ES-I3 (cell line): ENCODE results near the gene ARL4C.
A peak's percentile ranks its signal among the peaks of the same experiment; 100 is the strongest.

Experiments
- H3K36me3 ChIP-seq: 2 replicates; pipeline ENCODE4 v1.6.1; 2013; ENCODE audit warnings: mild to moderate bottlenecking, low read length, control low read depth, moderate library complexity; ENCODE audit not compliant: insufficient read depth
- H3K4me1 ChIP-seq: 2 replicates; pipeline ENCODE4 v1.6.1; 2013; ENCODE audit warnings: mild to moderate bottlenecking, control low read depth, low read length; ENCODE audit not compliant: insufficient read depth
- H3K9ac ChIP-seq: 2 replicates; pipeline ENCODE4 v1.6.1; 2013; ENCODE audit warnings: low read depth, mild to moderate bottlenecking, low read length, moderate library complexity
- H3K9me3 ChIP-seq: 2 replicates; pipeline ENCODE4 v1.6.1; 2013; ENCODE audit warnings: mild to moderate bottlenecking, low read length, moderate library complexity; ENCODE audit not compliant: control insufficient read depth, insufficient read depth

Gene ARL4C

GRCh38 chr2:234496835-234497593 is at the start of gene ARL4C:
TSS of gene ARL4C (minus strand) at chr2:234497081. CDS start at chr2:234496586, 495 bp downstream.
- Histone ChIP-seq H3K9ac (peak within 1 kb of the TSS; percentile 78), H3K36me3 (no peaks in the 10 kb centered on the region), H3K9me3 (no peaks in the 10 kb centered on the region), H3K4me1 (no peaks in the 10 kb centered on the region)

GRCh38 chr2:234544659-234545611 is 48.1 kb upstream of the ARL4C start:
- Histone ChIP-seq H3K9ac (peak overlapping the region; percentile 37; the same call in 1 of the 2 replicates), H3K36me3 (no peaks in the 10 kb centered on the region), H3K4me1 (peaks cover 45% of the 10 kb centered on the region), H3K9me3 (no peaks in the 10 kb centered on the region)

- no peaks in the 10 kb centered on the region for H3K36me3 ChIP-seq
- peaks cover 23% of the 10 kb centered on the region for H3K4me1 ChIP-seq
- H3K9me3 ChIP-seq = peaks cover 6% of the 10 kb centered on the region; the same call in 1 of the 2 replicates
- H3K9ac ChIP-seq = no peak overlapping the region
Observed at GRCh38 chr2:234542742-234543141, 45.9 kb upstream of the ARL4C start.

- Histone ChIP-seq H3K4me1 (no peaks in the 10 kb centered on the region), H3K9me3 (peaks cover 6% of the 10 kb centered on the region; the same call in 1 of the 2 replicates)
Observed at GRCh38 chr2:234537929-234538328, 41.0 kb upstream of the ARL4C start.

GRCh38 chr2:234536178-234536965 is 39.5 kb upstream of the ARL4C start:
- Histone ChIP-seq H3K9ac (no peak overlapping the region), H3K36me3 (no peaks in the 10 kb centered on the region), H3K4me1 (no peaks in the 10 kb centered on the region), H3K9me3 (peaks cover 6% of the 10 kb centered on the region)

More at GRCh38 chr2:234537929-234538328, 41.0 kb upstream of the ARL4C start:
- Histone ChIP-seq H3K9ac (no peak overlapping the region), H3K36me3 (no peaks in the 10 kb centered on the region)

GRCh38 chr2:234535464-234535863 is 38.6 kb upstream of the ARL4C start:
- Histone ChIP-seq H3K9ac (no peak overlapping the region), H3K4me1 (no peaks in the 10 kb centered on the region), H3K9me3 (peaks cover 6% of the 10 kb centered on the region), H3K36me3 (no peaks in the 10 kb centered on the region)

GRCh38 chr2:234534515-234534914 is 37.6 kb upstream of the ARL4C start:
- Histone ChIP-seq H3K36me3 (no peaks in the 10 kb centered on the region), H3K9ac (no peak overlapping the region), H3K9me3 (peaks cover 6% of the 10 kb centered on the region), H3K4me1 (no peaks in the 10 kb centered on the region)

GRCh38 chr2:234533626-234534025 is 36.7 kb upstream of the ARL4C start:
- Histone ChIP-seq H3K4me1 (peaks cover 5% of the 10 kb centered on the region), H3K9me3 (peaks cover 6% of the 10 kb centered on the region), H3K36me3 (no peaks in the 10 kb centered on the region), H3K9ac (no peak overlapping the region)

- peaks cover 4% of the 10 kb centered on the region; the same call in 1 of the 2 replicates for H3K9me3 ChIP-seq
- peaks cover 10% of the 10 kb centered on the region for H3K4me1 ChIP-seq
- no peak overlapping the region for H3K9ac ChIP-seq
- no peaks in the 10 kb centered on the region for H3K36me3 ChIP-seq
Observed at GRCh38 chr2:234528410-234529148, 31.7 kb upstream of the ARL4C start.

- H3K9ac ChIP-seq = no peak overlapping the region
- peaks cover 4% of the 10 kb centered on the region; the same call in 1 of the 2 replicates for H3K9me3 ChIP-seq
- H3K4me1 ChIP-seq = peaks cover 10% of the 10 kb centered on the region
- no peaks in the 10 kb centered on the region for H3K36me3 ChIP-seq
Observed at GRCh38 chr2:234526711-234527110, 29.8 kb upstream of the ARL4C start.

- H3K9me3 ChIP-seq = peaks cover 4% of the 10 kb centered on the region; the same call in 1 of the 2 replicates
- H3K4me1 ChIP-seq = no peaks in the 10 kb centered on the region
- no peaks in the 10 kb centered on the region for H3K36me3 ChIP-seq
- no peak overlapping the region for H3K9ac ChIP-seq
Observed at GRCh38 chr2:234521536-234521935, 24.7 kb upstream of the ARL4C start.

GRCh38 chr2:234518986-234519642 is 22.2 kb upstream of the ARL4C start:
- Histone ChIP-seq H3K4me1 (no peaks in the 10 kb centered on the region), H3K9ac (no peak overlapping the region), H3K36me3 (no peaks in the 10 kb centered on the region), H3K9me3 (no peaks in the 10 kb centered on the region)

GRCh38 chr2:234517971-234518370 is 21.1 kb upstream of the ARL4C start:
- H3K4me1 ChIP-seq = no peaks in the 10 kb centered on the region
- no peak overlapping the region for H3K9ac ChIP-seq
- no peaks in the 10 kb centered on the region for H3K36me3 ChIP-seq
- H3K9me3 ChIP-seq = no peaks in the 10 kb centered on the region
